Transverse colon (tissue), 4 donors: ENCODE results near the gene NOX3.

Experiments used
- EP300 ChIP-seq: sonication (generic); formaldehyde crosslinking; IDR thresholded peaks from one replicate; pipeline ENCODE4 v1.6.1; 2017; ENCODE audit warnings: antibody characterized with exemption, low read depth
- POLR2AphosphoS5 ChIP-seq, 3 donors: sonication (generic); formaldehyde crosslinking; IDR thresholded peaks; one replicate each; pipeline ENCODE4 v1.6.1; 2016; ENCODE audit warnings: antibody characterized with exemption in 3 of 3
- TF ChIP-seq, protein P1 (sequence below), 5 experiments: fragments of 200-600 bp in 3 of 5; fragments of 450-650 bp in 2 of 5; sonication (generic) in 3 of 5; IDR thresholded peaks; 1 replicate in 2 of 5; 2 replicates in 3 of 5; pipeline ENCODE4 v1.5.1; 2016 to 2017; ENCODE audit warnings: antibody characterized with exemption in 5 of 5, inconsistent platforms in 3 of 5, mild to moderate bottlenecking in 2 of 5, moderate library complexity in 1 of 5

DNA sequence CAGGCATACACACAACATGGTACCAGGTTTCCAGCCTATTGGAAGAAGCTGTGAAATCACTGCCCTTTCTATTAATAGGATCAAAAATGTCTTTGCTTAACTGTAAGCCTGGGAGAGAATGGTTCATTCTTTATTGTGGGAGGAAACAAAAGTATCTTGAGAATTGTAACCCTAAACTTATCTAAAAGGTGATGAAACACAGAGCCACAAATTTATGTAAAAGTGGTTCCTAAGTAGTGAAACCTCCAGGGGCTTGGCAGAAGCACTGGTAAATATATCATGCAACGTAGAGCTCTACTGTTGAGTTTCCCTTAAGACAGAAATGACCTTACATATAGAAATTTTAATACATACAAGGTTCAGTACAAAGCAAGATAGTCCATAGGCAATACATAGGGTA is 17.2 kb upstream of the NOX3 start:
- TF ChIP-seq, protein P1, sequence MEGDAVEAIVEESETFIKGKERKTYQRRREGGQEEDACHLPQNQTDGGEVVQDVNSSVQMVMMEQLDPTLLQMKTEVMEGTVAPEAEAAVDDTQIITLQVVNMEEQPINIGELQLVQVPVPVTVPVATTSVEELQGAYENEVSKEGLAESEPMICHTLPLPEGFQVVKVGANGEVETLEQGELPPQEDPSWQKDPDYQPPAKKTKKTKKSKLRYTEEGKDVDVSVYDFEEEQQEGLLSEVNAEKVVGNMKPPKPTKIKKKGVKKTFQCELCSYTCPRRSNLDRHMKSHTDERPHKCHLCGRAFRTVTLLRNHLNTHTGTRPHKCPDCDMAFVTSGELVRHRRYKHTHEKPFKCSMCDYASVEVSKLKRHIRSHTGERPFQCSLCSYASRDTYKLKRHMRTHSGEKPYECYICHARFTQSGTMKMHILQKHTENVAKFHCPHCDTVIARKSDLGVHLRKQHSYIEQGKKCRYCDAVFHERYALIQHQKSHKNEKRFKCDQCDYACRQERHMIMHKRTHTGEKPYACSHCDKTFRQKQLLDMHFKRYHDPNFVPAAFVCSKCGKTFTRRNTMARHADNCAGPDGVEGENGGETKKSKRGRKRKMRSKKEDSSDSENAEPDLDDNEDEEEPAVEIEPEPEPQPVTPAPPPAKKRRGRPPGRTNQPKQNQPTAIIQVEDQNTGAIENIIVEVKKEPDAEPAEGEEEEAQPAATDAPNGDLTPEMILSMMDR (IDR thresholded peaks at IDR 0.05), result no peak
- no peak for TF ChIP-seq EP300
- TF ChIP-seq POLR2AphosphoS5 (IDR thresholded peaks at IDR 0.05), result no peak
